Body of pancreas (tissue), 4 donors: Measurements from ENCODE around the gene SGMS1.

Experiments
- CTCF ChIP-seq, 7 experiments: fragments of 450-650 bp in 4 of 7; fragments of 200-600 bp in 3 of 7; sonication (generic) in 3 of 7; IDR thresholded peaks; one replicate each; pipeline ENCODE4 v1.5.1; 2016 to 2019; ENCODE audit warnings: antibody characterized with exemption in 7 of 7
- POLR2A ChIP-seq, 3 donors: fragments of 450-650 bp; IDR thresholded peaks; one replicate each; pipeline ENCODE4 v1.6.1; 2016; ENCODE audit warnings: antibody characterized with exemption in 3 of 3, mild to moderate bottlenecking in 2 of 3

GRCh38 chr10:50332108-50332842, 291.5 kb downstream of the SGMS1 start:
- TF ChIP-seq CTCF (IDR thresholded peaks at IDR 0.05) (no peak), POLR2A (IDR thresholded peaks at IDR 0.05) (no peak)
